NCI-H2029 (cell line): ENCODE results near the gene STON2.
"Not testable (repeated sequence)": the region's sequence is repeated elsewhere in the genome, so short reads cannot be mapped to it uniquely, and the experiment has no call there.

Source experiments
- DNase-seq: peaks from one replicate; lab custom pipeline; 2025; lab: John Stamatoyannopoulos, UW

Gene STON2

DNA sequence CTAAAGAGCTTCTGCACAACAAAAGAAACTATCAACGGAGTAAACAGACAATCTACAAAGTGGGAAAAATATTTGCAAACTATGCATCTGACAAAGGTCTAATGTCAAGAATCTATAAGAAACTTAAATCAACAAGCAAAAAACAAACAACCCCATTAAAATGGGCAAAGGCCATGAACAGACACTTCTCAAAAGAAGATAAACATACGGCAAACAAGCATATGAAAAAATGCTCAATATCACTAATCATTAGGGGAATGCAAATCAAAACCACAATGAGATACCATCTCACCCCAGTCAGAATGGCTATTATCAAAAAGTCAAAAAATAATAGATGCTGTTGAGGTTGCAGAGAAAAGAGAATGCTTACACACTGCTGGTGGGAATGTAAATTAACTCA is 20.1 kb downstream of the STON2 start:
- DNase-seq = not testable (repeated sequence)

DNA sequence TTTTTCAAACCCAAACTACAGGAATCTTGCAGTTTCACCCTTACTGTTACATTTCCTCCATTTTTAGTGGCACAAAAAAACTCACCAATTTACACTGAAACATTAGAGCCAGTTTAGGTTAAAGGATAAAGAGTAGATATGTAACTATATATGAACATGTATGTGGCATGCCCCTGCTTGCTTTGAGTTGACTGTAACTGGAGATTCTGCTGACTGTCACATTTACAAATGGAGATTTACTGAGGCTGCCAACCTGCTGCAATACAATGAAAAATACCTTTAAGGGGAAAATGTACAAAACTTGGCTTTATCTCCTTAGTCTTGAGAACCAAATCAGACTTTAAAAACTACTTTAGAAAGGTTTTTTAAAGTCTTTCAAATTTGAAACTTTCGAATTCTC is 28.3 kb downstream of the STON2 start:
- no peak for DNase-seq

DNA sequence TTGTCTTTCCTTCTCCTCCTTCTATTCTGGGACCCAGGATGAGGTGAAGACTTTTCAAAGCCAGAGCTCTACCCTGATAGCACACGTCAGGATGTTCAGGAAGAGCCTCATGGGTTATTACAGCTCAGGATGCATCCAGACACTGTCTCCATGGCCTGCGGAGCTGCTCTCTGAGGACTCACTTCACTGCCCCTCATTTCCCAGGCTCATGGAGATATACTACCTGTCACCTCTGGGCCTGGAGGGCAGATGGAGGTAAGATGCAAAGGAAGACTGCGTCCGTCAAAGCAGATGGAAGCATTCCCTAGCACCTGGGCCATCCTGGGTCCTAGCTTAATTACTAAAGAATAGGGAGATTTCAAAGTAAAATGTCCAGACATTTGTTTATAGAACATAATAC is 32.6 kb downstream of the STON2 start:
- no peak for DNase-seq

DNA sequence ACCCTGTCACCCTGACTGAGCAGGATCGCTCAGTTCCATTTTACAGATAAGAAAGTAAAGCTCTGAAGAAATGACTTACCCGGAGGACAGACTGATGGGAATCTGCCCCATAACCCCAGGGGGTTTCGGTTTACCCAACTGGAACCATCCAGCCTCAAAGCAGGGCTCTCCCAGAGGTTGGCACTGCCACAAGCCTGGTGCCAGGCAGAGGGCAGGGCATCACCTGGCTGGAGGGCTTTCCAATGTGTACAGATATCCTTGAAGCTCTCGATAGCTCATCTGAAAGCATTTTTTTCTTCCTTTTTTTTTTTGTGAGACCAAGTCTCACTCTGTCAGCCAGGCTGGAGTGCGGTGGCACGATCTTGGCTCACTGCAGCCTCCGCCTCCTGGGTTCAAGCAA is 33.2 kb downstream of the STON2 start:
- no peak for DNase-seq

GRCh38 chr14:81366214-81366613 is 33.9 kb downstream of the STON2 start:
- DNase-seq = no peak

GRCh38 chr14:81363746-81364378 is 36.3 kb downstream of the STON2 start:
- DNase-seq = no peak

DNA sequence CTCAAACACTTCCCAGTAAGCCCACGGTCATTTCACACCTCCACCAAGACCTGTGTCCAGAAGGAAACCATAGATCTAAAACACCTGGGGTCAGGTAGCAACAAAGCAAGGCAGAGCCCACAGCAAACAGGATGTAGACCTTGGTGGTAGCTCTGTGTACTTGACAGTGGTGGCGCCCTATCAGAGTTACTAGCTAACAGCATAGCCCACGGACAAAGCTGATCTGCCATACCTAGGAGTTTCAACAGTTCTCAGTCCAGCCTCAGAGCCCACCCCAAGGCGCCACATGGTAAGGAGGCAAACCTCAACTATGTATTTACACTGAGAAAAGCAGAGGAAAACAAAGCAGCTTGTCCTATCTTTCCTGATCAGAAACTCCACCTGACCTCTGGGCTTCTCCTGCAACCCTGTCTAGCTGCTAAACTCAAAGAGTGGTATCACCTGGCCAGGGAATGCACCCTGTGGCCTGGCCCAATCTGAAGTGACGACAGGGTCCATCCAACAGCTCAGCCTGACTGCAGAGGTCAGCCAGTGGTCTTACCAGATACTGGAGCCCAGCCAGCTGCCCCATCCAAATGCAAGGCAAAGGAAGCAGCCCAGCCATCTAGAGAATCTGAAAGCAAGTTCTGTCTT is 46.3 kb downstream of the STON2 start:
- DNase-seq = no peak

- no peak for DNase-seq
Measured at GRCh38 chr14:81352413-81352812, 47.7 kb downstream of the STON2 start.

DNA sequence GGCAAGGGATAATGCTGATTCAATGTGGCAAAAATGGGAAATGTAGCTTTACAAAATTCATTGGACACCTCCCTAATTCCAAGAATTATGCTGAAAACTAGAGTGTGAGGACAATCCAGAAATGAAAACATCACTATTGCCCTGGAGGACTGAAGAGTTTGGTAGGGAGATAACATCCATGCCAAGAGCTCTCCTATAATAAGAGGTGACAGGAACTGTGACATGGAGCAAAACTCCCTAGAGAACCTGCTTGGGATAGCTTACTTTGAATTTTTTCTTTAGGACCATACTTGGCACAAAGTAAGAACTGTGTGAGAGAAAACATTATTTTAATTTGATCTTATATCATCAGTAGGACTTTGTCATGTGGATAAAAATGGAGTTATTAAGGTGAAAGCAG is 48.9 kb downstream of the STON2 start:
- no peak for DNase-seq

DNA sequence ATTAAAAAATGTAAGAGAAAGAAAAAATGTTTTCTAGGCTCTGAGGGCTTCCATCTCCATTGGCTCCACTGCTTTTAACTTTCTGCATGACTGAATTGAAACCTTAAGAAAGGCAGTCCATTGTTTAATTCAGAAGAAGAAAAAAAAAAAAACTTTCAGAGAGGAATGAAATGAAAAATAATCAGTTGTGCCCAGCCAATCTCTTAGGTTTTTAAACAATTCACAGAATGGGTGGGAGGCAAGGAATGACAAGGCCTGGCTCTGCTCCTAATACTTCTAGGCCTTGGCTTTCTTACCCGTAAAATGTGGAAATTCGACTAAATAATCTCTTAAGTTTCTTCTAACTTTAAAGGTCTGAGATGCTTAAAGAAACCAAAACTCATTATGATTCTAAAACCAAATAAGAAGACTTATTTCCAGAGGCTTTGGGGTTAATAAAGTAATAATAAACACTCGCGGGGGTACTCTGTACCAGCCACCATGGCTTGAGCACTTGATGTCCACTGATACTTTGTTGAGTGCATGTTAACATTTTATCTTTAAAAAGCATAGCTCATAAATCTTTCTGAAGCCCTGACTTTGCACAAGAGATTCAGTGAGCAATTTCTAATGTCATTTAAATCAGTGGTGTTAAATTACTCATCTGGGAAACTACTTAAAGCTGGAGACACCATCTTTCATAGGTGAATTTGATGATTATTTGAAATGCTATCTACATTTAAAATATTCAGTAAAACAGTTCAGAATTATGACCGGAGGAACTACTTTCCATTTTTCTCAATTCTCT is 49.6 kb downstream of the STON2 start:
- DNase-seq = no peak

DNA sequence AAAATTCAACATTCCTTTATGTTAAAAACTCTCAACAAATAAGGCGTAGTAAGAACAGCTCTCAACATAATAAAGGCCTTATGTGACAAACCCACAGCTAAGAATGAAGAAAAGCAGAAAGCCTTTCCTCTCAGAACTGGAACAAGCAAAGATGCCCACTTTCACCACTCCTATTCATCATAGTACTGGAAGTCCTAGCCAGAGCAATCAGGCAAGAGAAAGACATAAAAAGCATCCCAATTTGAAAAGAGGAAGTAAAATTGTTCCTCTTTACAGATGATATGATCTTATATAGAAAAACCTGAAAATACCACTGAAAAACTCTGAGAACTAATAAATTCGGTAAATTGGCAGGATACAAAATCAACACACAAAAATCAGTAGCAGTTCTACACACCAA is 52.1 kb downstream of the STON2 start:
- DNase-seq = no peak

DNA sequence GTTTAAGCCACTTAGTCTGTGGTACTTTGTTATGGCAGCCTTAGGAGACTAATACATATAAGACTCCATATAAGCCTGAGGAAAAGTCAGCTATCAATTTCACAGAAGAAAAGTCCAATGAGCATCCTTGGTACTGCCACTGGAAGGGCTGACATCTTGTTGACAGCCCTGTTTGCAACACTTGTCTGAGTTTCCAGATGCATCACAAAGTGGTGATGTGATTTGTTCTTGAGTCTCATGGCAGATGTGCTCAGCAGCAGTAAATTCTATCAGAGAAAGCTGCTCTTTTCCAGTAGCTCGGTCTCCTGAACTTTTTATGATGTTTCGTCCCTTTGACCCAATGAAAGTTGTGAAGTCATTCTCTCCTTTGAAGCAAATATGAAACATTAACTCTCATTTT is 54.3 kb downstream of the STON2 start:
- DNase-seq = no peak

DNA sequence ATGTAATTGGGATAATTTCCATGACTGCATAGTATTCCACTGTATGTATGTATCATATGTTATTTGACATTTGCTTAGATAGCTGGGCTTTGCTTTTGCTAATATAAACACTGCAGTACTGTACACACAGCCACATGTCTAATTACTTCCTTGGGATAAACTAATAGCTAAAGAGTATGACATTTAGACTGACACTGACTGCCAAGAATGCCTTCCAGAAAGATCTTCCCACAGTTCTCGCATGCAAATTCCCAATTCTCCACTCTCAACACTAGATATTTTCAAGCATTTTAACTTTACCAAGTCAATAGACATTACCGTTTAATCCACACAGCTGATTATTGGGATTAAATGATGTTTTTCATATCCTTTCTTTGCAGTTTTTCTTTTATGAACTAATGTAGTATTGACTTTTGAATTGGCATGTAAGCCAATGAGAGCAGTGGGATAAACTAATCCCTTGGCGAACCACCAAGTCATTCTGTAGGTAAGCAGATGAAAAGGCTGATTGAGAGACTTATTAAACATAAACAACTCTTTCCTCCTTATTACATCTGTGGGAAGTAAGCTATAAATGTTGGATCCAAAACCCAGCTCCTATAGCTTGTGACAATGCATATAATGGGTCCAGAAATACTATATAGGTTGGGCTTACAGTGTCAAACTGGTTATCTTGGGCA is 55.5 kb downstream of the STON2 start:
- DNase-seq = no peak

- DNase-seq = no peak
Measured at GRCh38 chr14:81343701-81344100, 56.4 kb downstream of the STON2 start.

- no peak for DNase-seq
Measured at GRCh38 chr14:81342850-81343580, 57.1 kb downstream of the STON2 start.

GRCh38 chr14:81341781-81342180 is 58.3 kb downstream of the STON2 start:
- DNase-seq = no peak

GRCh38 chr14:81341370-81341769 is 58.8 kb downstream of the STON2 start:
- DNase-seq = peak; percentile 66

GRCh38 chr14:81340201-81340600 is 59.9 kb downstream of the STON2 start:
- no peak for DNase-seq

- no peak for DNase-seq
Measured at GRCh38 chr14:81337073-81337472, 63.1 kb downstream of the STON2 start.

GRCh38 chr14:81336009-81336408 is 64.1 kb downstream of the STON2 start:
- no peak for DNase-seq

DNA sequence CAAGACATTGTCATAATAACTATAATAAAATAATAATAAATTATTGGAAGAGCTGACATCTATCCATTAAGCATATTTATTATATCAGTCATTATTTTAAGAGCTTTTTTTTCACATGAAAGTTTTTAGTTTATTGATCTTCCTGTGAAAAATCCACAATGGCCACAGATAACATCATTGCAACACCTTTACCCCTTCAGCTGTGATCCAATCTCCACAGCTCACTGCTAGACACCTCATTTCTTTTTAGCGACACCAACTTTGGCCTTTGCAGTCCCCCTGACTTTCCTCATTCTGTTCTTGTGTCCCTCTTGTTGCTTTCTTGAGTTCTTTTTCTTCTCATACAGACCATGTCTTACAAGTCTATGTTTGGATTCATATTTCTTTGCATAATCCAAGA is 67.4 kb downstream of the STON2 start:
- no peak for DNase-seq
